GM19438 (cell line): Measurements from ENCODE around the gene ZNF608.

ENCODE experiments used
- ATAC-seq: cut with Tn5 transposase; IDR thresholded peaks from one replicate; pipeline ENCODE4 v1.9.1; 2021; ENCODE audit warnings: low read depth; ENCODE audit not compliant: unreplicated experiment

The ZNF608 gene

GRCh38 chr5:124755565-124755964 lies 9.1 kb upstream of the ZNF608 start:
- ATAC-seq, result no peak

- no peak for ATAC-seq
These were observed 8.6 kb upstream of the ZNF608 start for GRCh38 chr5:124755041-124755440.

- no peak for ATAC-seq
These were observed 7.9 kb upstream of the ZNF608 start for GRCh38 chr5:124754206-124754927.

- no peak for ATAC-seq
These were observed 6.6 kb upstream of the ZNF608 start for GRCh38 chr5:124752854-124753720.

GRCh38 chr5:124751031-124751430 lies 4.6 kb upstream of the ZNF608 start:
- ATAC-seq, result no peak

GRCh38 chr5:124748687-124749594 lies 2.5 kb upstream of the ZNF608 start:
- peak; percentile 90 for ATAC-seq

- ATAC-seq, result peak; percentile 48
These were observed 1.6 kb upstream of the ZNF608 start for GRCh38 chr5:124747791-124748686.

GRCh38 chr5:124746916-124747790 lies 714 bp upstream of the ZNF608 start:
- ATAC-seq, result no peak

GRCh38 chr5:124745007-124745927 lies 1.2 kb downstream of the ZNF608 start:
- ATAC-seq, result no peak

GRCh38 chr5:124744170-124744971 lies 2.1 kb downstream of the ZNF608 start:
- ATAC-seq, result no peak

GRCh38 chr5:124743602-124744169 lies 2.8 kb downstream of the ZNF608 start:
- no peak for ATAC-seq

GRCh38 chr5:124742983-124743601 lies 3.3 kb downstream of the ZNF608 start:
- no peak for ATAC-seq

- no peak for ATAC-seq
These were observed 3.9 kb downstream of the ZNF608 start for GRCh38 chr5:124742521-124742920.

- ATAC-seq, result no peak
These were observed 4.5 kb downstream of the ZNF608 start for GRCh38 chr5:124741711-124742496.

- ATAC-seq, result no peak
These were observed 5.4 kb downstream of the ZNF608 start for GRCh38 chr5:124740991-124741583.
